WTC11 (cell line): Measurements from ENCODE around the gene TNXB. TPM values are rescaled to one million over a fixed set of nuclear protein-coding genes. Genes with fewer than 3 reads are reported as not detected.

Experiments used
- ATAC-seq: fragments of 200-7000 bp; cut with Tn5 transposase; 2 replicates; pipeline ENCODE4 v1.10.0; 2021; ENCODE audit warnings: mild to moderate bottlenecking, moderate library complexity
- CTCF ChIA-PET: fragments of 300-600 bp; sonication (Branson Sonifier 250); formaldehyde crosslinking; loops from one replicate; lab custom pipeline; 2021; ENCODE audit warnings: antibody characterized with exemption; lab: Charles Lee
- POLR2A ChIA-PET: fragments of 350-600 bp; sonication (Branson Sonifier 250); formaldehyde crosslinking; loops from one replicate; lab custom pipeline; 2021; ENCODE audit warnings: antibody characterized with exemption; lab: Charles Lee
- DNase-seq: peaks from one replicate; pipeline ENCODE4 v3.0.0; 2021; ENCODE audit warnings: low spot score
- H3K27ac Mint-ChIP-seq: 2 replicates; pipeline ENCODE4 v1.8.0; 2021; ENCODE audit warnings: mixed read lengths
- H3K27me3 Mint-ChIP-seq: 2 replicates; pipeline ENCODE4 v1.8.0; 2021; ENCODE audit warnings: low read depth, mild to moderate bottlenecking, moderate library complexity, mixed read lengths
- H3K36me3 Mint-ChIP-seq: 2 replicates; pipeline ENCODE4 v1.8.0; 2021; ENCODE audit warnings: mixed read lengths
- H3K4me1 Mint-ChIP-seq: 2 replicates; pipeline ENCODE4 v1.8.0; 2022; ENCODE audit warnings: mixed read lengths
- H3K4me3 Mint-ChIP-seq: 2 replicates; pipeline ENCODE4 v1.8.0; 2021; ENCODE audit warnings: mild to moderate bottlenecking, moderate library complexity, mixed read lengths
- H3K9me3 Mint-ChIP-seq: 2 replicates; pipeline ENCODE4 v1.8.0; 2021; ENCODE audit warnings: mixed read lengths
- FOXJ3 ChIP-seq: sonication (generic); formaldehyde crosslinking; IDR thresholded peaks from 2 replicates; pipeline ENCODE4 v1.9.0; 2021; ENCODE audit warnings: missing genetic modification reagents, mild to moderate bottlenecking, borderline replicate concordance
- RELA ChIP-seq: sonication (generic); formaldehyde crosslinking; IDR thresholded peaks from 2 replicates; pipeline ENCODE4 v1.8.1; 2022; ENCODE audit warnings: missing genetic modification reagents, mild to moderate bottlenecking, borderline replicate concordance
- SOX15 ChIP-seq: fragments of 250-450 bp; sonication (Bioruptor Pico); IDR thresholded peaks from 2 replicates; pipeline ENCODE4 v1.9.0; 2021; ENCODE audit warnings: mild to moderate bottlenecking
- ZNF138 ChIP-seq: sonication (generic); formaldehyde crosslinking; conservative IDR thresholded peaks from 2 replicates; pipeline ENCODE4 v1.8.1; 2022; ENCODE audit warnings: mild to moderate bottlenecking, moderate library complexity, missing genetic modification reagents
- total RNA-seq: library from RNA; stranded (reverse); gene quantifications from 3 replicates; pipeline ENCODE4 v1.2.3, GENCODE V29; 2021
- TF ChIP-seq, protein P1 (sequence below): sonication (generic); formaldehyde crosslinking; IDR thresholded peaks from 2 replicates; pipeline ENCODE4 v1.8.1; 2023; ENCODE audit warnings: mild to moderate bottlenecking, missing genetic modification reagents
- TF ChIP-seq, protein P2 (sequence below): fragments of 250-450 bp; sonication (Bioruptor Pico); IDR thresholded peaks from 2 replicates; pipeline ENCODE4 v1.9.0; 2021; ENCODE audit warnings: mild to moderate bottlenecking, borderline replicate concordance
- TF ChIP-seq, protein P3 (sequence below): sonication (generic); formaldehyde crosslinking; IDR thresholded peaks from 2 replicates; pipeline ENCODE4 v1.8.0; 2023; ENCODE audit warnings: missing genetic modification reagents
- TF ChIP-seq, protein P4 (sequence below): sonication (generic); formaldehyde crosslinking; IDR thresholded peaks from 2 replicates; pipeline ENCODE4 v1.8.0; 2022; ENCODE audit warnings: mild to moderate bottlenecking, missing genetic modification reagents
- TF ChIP-seq, protein P5 (sequence below): sonication (generic); formaldehyde crosslinking; IDR thresholded peaks from 2 replicates; pipeline ENCODE4 v1.8.1; 2023; ENCODE audit warnings: mild to moderate bottlenecking, missing genetic modification reagents, moderate library complexity
- TF ChIP-seq, protein P6 (sequence below): sonication (generic); formaldehyde crosslinking; conservative IDR thresholded peaks from 2 replicates; pipeline ENCODE4 v1.8.1; 2023; ENCODE audit warnings: mild to moderate bottlenecking, low read depth, missing genetic modification reagents, moderate library complexity
- TF ChIP-seq, protein P7 (sequence below): sonication (generic); formaldehyde crosslinking; IDR thresholded peaks from 2 replicates; pipeline ENCODE4 v1.8.0; 2022; ENCODE audit warnings: mild to moderate bottlenecking, missing genetic modification reagents
- TF ChIP-seq, protein P8 (sequence below): sonication (generic); formaldehyde crosslinking; IDR thresholded peaks from 2 replicates; pipeline ENCODE4 v1.8.0; 2023; ENCODE audit warnings: missing genetic modification reagents, mild to moderate bottlenecking, borderline replicate concordance

Gene TNXB
- total RNA-seq, 1 experiment from 2014 or later = 6.4 TPM

DNA sequence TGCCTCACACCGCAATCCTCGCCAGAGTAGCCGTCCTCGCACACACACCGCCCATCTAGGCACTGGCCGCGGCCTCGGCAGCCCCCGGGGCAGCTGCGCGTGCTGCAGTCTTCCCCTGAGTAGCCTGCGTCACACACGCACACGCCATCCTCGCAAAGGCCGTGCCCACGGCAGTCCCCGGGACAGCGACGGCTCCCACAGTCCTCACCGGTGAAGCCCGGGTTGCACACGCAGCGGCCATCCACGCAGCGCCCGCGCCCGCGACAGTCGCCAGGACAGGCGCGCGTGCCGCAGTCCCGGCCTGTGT, 13.1 kb downstream of the TNXB start (continued):
- TF ChIP-seq, protein P1, sequence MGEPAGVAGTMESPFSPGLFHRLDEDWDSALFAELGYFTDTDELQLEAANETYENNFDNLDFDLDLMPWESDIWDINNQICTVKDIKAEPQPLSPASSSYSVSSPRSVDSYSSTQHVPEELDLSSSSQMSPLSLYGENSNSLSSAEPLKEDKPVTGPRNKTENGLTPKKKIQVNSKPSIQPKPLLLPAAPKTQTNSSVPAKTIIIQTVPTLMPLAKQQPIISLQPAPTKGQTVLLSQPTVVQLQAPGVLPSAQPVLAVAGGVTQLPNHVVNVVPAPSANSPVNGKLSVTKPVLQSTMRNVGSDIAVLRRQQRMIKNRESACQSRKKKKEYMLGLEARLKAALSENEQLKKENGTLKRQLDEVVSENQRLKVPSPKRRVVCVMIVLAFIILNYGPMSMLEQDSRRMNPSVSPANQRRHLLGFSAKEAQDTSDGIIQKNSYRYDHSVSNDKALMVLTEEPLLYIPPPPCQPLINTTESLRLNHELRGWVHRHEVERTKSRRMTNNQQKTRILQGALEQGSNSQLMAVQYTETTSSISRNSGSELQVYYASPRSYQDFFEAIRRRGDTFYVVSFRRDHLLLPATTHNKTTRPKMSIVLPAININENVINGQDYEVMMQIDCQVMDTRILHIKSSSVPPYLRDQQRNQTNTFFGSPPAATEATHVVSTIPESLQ (CRISPR knock-in tag) = no peak
- TF ChIP-seq, protein P2, sequence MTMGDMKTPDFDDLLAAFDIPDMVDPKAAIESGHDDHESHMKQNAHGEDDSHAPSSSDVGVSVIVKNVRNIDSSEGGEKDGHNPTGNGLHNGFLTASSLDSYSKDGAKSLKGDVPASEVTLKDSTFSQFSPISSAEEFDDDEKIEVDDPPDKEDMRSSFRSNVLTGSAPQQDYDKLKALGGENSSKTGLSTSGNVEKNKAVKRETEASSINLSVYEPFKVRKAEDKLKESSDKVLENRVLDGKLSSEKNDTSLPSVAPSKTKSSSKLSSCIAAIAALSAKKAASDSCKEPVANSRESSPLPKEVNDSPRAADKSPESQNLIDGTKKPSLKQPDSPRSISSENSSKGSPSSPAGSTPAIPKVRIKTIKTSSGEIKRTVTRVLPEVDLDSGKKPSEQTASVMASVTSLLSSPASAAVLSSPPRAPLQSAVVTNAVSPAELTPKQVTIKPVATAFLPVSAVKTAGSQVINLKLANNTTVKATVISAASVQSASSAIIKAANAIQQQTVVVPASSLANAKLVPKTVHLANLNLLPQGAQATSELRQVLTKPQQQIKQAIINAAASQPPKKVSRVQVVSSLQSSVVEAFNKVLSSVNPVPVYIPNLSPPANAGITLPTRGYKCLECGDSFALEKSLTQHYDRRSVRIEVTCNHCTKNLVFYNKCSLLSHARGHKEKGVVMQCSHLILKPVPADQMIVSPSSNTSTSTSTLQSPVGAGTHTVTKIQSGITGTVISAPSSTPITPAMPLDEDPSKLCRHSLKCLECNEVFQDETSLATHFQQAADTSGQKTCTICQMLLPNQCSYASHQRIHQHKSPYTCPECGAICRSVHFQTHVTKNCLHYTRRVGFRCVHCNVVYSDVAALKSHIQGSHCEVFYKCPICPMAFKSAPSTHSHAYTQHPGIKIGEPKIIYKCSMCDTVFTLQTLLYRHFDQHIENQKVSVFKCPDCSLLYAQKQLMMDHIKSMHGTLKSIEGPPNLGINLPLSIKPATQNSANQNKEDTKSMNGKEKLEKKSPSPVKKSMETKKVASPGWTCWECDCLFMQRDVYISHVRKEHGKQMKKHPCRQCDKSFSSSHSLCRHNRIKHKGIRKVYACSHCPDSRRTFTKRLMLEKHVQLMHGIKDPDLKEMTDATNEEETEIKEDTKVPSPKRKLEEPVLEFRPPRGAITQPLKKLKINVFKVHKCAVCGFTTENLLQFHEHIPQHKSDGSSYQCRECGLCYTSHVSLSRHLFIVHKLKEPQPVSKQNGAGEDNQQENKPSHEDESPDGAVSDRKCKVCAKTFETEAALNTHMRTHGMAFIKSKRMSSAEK = no peak

DNA sequence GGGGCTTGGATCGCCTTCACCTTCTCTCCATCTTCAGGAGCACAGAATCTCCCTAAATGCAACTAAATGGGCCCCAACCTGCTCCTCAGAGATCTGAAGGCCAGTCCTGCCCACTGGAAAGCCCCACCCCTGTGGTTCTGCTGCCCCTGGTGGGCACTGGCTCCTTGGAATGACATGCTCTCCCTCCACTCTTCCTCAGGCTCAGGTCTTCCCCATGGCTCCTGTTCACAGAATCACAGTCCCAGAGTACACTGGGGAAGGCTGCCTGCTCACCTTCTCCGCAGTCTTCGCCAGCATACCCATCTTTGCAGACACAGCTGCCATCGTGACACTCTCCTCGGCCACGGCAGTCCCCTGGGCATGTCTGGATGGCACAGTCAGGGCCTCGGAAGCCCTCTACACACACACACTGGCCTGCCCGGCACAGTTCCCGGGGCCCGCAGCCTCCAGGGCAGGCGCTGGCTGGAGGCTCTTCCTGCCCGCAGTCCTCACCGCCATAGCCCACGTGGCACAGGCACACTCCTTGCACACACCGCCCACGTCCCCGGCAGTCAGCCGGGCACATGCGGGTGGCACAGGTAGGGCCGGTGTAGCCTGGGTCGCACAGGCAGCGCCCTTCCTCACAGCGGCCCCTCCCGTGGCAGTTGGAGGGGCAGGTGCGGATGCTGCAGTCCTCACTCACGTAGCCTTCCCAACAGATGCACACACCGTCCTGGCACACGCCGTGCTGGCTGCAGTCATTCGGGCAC, 13.6 kb downstream of the TNXB start:
- ATAC-seq = peak; percentile 44

DNA sequence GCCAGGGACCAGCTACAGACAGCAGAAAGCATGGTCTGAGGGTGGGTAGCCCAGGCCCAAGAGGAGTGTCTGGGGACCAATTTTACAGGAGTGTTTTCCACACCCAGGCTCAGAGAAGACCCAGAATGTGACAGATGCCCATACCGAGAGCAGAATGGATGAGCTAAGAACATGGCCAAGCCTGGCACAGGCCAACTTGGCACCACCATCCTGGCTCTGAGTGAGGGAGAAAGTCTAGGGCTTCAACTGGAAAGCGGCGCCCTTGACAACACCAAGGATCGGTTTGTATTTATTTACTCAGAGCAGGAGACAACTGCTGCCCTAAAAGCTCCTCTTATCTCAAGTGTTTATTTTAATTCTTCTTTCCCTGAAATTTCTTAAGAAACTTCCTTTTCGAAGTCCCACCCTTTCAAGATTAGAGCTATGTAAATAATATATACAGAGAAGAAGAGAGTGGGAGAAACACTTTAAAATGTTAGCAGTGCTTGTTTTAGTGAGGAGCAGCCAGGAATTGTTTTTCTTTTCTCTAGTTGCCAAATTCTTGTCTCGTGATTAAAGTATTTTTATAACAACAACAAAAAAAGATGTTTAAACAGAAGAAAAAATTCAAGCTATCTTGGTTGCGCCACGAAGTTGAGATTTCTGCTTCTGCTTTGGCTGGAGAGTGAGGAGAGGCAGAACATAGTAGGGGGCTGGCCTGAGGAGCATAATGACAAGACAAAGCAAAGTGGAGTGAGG, 16.2 kb downstream of the TNXB start:
- ATAC-seq = no peak
- H3K36me3 Mint-ChIP-seq = no peaks in the 10 kb centered on the region
- peaks cover 5% of the 10 kb centered on the region; the same call in 1 of the 2 replicates for H3K4me1 Mint-ChIP-seq
- H3K27me3 Mint-ChIP-seq = peaks cover 2% of the 10 kb centered on the region; the same call in 1 of the 2 replicates
- DNase-seq = no peak
- no peak overlapping the region for H3K27ac Mint-ChIP-seq
- no peak overlapping the region for H3K4me3 Mint-ChIP-seq
- H3K9me3 Mint-ChIP-seq = no peaks in the 10 kb centered on the region
- POLR2A ChIA-PET = no interaction called here
- CTCF ChIA-PET = interaction anchor here (0.9 to 1.3 kb wide), 2 partner anchors 25 to 55 kb away, joined by 3 to 4 read pairs; no protein-coding TSS in a partner anchor
- TF ChIP-seq RELA (CRISPR knock-in tag) = no peak
- TF ChIP-seq, protein P3, sequence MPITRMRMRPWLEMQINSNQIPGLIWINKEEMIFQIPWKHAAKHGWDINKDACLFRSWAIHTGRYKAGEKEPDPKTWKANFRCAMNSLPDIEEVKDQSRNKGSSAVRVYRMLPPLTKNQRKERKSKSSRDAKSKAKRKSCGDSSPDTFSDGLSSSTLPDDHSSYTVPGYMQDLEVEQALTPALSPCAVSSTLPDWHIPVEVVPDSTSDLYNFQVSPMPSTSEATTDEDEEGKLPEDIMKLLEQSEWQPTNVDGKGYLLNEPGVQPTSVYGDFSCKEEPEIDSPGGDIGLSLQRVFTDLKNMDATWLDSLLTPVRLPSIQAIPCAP (CRISPR knock-in tag) = no peak
- TF ChIP-seq, protein P4, sequence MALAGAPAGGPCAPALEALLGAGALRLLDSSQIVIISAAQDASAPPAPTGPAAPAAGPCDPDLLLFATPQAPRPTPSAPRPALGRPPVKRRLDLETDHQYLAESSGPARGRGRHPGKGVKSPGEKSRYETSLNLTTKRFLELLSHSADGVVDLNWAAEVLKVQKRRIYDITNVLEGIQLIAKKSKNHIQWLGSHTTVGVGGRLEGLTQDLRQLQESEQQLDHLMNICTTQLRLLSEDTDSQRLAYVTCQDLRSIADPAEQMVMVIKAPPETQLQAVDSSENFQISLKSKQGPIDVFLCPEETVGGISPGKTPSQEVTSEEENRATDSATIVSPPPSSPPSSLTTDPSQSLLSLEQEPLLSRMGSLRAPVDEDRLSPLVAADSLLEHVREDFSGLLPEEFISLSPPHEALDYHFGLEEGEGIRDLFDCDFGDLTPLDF = no peak
- TF ChIP-seq, protein P5, sequence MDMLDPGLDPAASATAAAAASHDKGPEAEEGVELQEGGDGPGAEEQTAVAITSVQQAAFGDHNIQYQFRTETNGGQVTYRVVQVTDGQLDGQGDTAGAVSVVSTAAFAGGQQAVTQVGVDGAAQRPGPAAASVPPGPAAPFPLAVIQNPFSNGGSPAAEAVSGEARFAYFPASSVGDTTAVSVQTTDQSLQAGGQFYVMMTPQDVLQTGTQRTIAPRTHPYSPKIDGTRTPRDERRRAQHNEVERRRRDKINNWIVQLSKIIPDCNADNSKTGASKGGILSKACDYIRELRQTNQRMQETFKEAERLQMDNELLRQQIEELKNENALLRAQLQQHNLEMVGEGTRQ = no peak
- TF ChIP-seq, protein P6, sequence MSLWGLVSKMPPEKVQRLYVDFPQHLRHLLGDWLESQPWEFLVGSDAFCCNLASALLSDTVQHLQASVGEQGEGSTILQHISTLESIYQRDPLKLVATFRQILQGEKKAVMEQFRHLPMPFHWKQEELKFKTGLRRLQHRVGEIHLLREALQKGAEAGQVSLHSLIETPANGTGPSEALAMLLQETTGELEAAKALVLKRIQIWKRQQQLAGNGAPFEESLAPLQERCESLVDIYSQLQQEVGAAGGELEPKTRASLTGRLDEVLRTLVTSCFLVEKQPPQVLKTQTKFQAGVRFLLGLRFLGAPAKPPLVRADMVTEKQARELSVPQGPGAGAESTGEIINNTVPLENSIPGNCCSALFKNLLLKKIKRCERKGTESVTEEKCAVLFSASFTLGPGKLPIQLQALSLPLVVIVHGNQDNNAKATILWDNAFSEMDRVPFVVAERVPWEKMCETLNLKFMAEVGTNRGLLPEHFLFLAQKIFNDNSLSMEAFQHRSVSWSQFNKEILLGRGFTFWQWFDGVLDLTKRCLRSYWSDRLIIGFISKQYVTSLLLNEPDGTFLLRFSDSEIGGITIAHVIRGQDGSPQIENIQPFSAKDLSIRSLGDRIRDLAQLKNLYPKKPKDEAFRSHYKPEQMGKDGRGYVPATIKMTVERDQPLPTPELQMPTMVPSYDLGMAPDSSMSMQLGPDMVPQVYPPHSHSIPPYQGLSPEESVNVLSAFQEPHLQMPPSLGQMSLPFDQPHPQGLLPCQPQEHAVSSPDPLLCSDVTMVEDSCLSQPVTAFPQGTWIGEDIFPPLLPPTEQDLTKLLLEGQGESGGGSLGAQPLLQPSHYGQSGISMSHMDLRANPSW (CRISPR knock-in tag) = no peak
- no peak for TF ChIP-seq FOXJ3 (CRISPR knock-in tag)
- TF ChIP-seq, protein P7, sequence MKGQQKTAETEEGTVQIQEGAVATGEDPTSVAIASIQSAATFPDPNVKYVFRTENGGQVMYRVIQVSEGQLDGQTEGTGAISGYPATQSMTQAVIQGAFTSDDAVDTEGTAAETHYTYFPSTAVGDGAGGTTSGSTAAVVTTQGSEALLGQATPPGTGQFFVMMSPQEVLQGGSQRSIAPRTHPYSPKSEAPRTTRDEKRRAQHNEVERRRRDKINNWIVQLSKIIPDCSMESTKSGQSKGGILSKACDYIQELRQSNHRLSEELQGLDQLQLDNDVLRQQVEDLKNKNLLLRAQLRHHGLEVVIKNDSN (CRISPR knock-in tag) = no peak
- TF ChIP-seq, protein P8, sequence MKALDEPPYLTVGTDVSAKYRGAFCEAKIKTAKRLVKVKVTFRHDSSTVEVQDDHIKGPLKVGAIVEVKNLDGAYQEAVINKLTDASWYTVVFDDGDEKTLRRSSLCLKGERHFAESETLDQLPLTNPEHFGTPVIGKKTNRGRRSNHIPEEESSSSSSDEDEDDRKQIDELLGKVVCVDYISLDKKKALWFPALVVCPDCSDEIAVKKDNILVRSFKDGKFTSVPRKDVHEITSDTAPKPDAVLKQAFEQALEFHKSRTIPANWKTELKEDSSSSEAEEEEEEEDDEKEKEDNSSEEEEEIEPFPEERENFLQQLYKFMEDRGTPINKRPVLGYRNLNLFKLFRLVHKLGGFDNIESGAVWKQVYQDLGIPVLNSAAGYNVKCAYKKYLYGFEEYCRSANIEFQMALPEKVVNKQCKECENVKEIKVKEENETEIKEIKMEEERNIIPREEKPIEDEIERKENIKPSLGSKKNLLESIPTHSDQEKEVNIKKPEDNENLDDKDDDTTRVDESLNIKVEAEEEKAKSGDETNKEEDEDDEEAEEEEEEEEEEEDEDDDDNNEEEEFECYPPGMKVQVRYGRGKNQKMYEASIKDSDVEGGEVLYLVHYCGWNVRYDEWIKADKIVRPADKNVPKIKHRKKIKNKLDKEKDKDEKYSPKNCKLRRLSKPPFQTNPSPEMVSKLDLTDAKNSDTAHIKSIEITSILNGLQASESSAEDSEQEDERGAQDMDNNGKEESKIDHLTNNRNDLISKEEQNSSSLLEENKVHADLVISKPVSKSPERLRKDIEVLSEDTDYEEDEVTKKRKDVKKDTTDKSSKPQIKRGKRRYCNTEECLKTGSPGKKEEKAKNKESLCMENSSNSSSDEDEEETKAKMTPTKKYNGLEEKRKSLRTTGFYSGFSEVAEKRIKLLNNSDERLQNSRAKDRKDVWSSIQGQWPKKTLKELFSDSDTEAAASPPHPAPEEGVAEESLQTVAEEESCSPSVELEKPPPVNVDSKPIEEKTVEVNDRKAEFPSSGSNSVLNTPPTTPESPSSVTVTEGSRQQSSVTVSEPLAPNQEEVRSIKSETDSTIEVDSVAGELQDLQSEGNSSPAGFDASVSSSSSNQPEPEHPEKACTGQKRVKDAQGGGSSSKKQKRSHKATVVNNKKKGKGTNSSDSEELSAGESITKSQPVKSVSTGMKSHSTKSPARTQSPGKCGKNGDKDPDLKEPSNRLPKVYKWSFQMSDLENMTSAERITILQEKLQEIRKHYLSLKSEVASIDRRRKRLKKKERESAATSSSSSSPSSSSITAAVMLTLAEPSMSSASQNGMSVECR (CRISPR knock-in tag) = no peak
- TF ChIP-seq SOX15 (CRISPR knock-in tag) = no peak

More for the DNA sequence above, 13.6 kb downstream of the TNXB start:
- Mint-ChIP-seq H3K27ac (peak overlapping the region; percentile 45; the same call in 1 of the 2 replicates), H3K9me3 (no peaks in the 10 kb centered on the region), H3K4me3 (no peak overlapping the region), H3K36me3 (no peaks in the 10 kb centered on the region), H3K4me1 (no peaks in the 10 kb centered on the region), H3K27me3 (peaks cover 2% of the 10 kb centered on the region; the same call in 1 of the 2 replicates)
- TF ChIP-seq ZNF138 (CRISPR knock-in tag) = no peak
- DNase-seq = no peak
- POLR2A ChIA-PET = interaction anchor here (0.6 kb wide), 1 partner anchor 60 kb away, joined by 3 read pairs; no protein-coding TSS in a partner anchor
- CTCF ChIA-PET = interaction anchor here (1.8 kb wide), 1 partner anchor 19 kb away, joined by 7 read pairs; no protein-coding TSS in a partner anchor
